Ishikawa (cell line): Measurements from ENCODE around the gene CROCC.
A peak's percentile ranks its signal among the peaks of the same experiment; 100 is the strongest.

Experiments
- CEBPB ChIP-seq: IDR thresholded peaks from 2 replicates; pipeline ENCODE4 v1.6.1; 2012
- MAX ChIP-seq: IDR thresholded peaks from 2 replicates; pipeline ENCODE4 v1.6.1; 2012
- RAD21 ChIP-seq: IDR thresholded peaks from 2 replicates; pipeline ENCODE4 v1.6.1; 2012; ENCODE audit warnings: low read depth
- REST ChIP-seq: IDR thresholded peaks from 2 replicates; pipeline ENCODE4 v1.6.1; 2012; ENCODE audit warnings: low read depth, mild to moderate bottlenecking
- TEAD4 ChIP-seq: IDR thresholded peaks from 2 replicates; pipeline ENCODE4 v1.6.1; 2012
- YY1 ChIP-seq: IDR thresholded peaks from 2 replicates; pipeline ENCODE4 v1.6.1; 2012; ENCODE audit warnings: low read depth

GRCh38 chr1:16948282-16948891 is 26.7 kb downstream of the CROCC start:
- peak; percentile 59; the same call in 1 of the 2 replicates for TF ChIP-seq CEBPB
- TF ChIP-seq REST: 0 out of 2 replicates have a peak, but pooled peaks have one; percentile 10
- TF ChIP-seq MAX: peak; percentile 96
- TF ChIP-seq RAD21: peak; percentile 7; the same call in 1 of the 2 replicates
- TF ChIP-seq YY1: peak; percentile 69; the same call in 1 of the 2 replicates
- peak; percentile 91 for TF ChIP-seq TEAD4
